ENCODE data around the gene HLF. TPM values are rescaled to one million over a fixed set of nuclear protein-coding genes. Genes with fewer than 3 reads are reported as not detected.

HLF gene
- total and polyA plus RNA-seq, 2 experiments from 2014 or later = 0.09 TPM; not detected in 1

- H3K4me3 ChIP-seq = no peak overlapping the region
- no peak overlapping the region for H3K9ac ChIP-seq
- H3K36me3 ChIP-seq (ENCODE audit: low read depth) = no peaks in the 10 kb centered on the region
- H3K9me2 ChIP-seq (ENCODE audit: insufficient read depth) = no peaks in the 10 kb centered on the region
- H3K79me2 ChIP-seq (ENCODE audit: insufficient read depth) = no peaks in the 10 kb centered on the region
- no peaks in the 10 kb centered on the region for H3K9me3 ChIP-seq (ENCODE audit: low read depth)
- no peak overlapping the region for H3K27ac ChIP-seq
- no peaks in the 10 kb centered on the region for H3K4me1 ChIP-seq (ENCODE audit: insufficient read depth)
- H3F3A ChIP-seq (ENCODE audit: insufficient read depth) = no peaks in the 10 kb centered on the region
- DNase-seq = peak; percentile 30
- no peak overlapping the region for H2AFZ ChIP-seq
- 54 to 66% methylated on average over 3 of the region's 3 CpGs for WGBS, 2 experiments (ENCODE audit: low coverage in 1 of 2, low lambda C conversion rate in 2 of 2, missing lambda C conversion rate in 2 of 2)
- no peak for TF ChIP-seq EZH2 (IDR thresholded peaks at IDR 0.05; ENCODE audit: insufficient read depth, poor library complexity, severe bottlenecking)
- no peak for TF ChIP-seq EZH2phosphoT487 (IDR thresholded peaks at IDR 0.05; ENCODE audit: insufficient read depth, low read depth)
- in situ Hi-C loops (cut with MboI) = no loop called here
- no peak overlapping the region for H3K4me2 ChIP-seq (ENCODE audit: unreplicated experiment)
- peaks cover 12% of the 10 kb centered on the region; the same call in 1 of the 2 replicates for H3K27me3 ChIP-seq (replicated peaks; ENCODE audit: insufficient read depth)
- no peaks in the 10 kb centered on the region for H4K20me1 ChIP-seq (ENCODE audit: insufficient read depth)
These were observed 22.2 kb downstream of the HLF start for GRCh38 chr17:55286681-55287589.

- H3K4me3 ChIP-seq = no peak overlapping the region
- no peak overlapping the region for H3K9ac ChIP-seq
- H3K27me3 ChIP-seq (replicated peaks; ENCODE audit: insufficient read depth) = peaks cover 5% of the 10 kb centered on the region; the same call in 1 of the 2 replicates
- H3K9me2 ChIP-seq (ENCODE audit: insufficient read depth) = no peaks in the 10 kb centered on the region
- no peaks in the 10 kb centered on the region for H3K9me3 ChIP-seq (ENCODE audit: low read depth)
- TF ChIP-seq EZH2 (IDR thresholded peaks at IDR 0.05; ENCODE audit: insufficient read depth, poor library complexity, severe bottlenecking) = no peak
- H3K4me1 ChIP-seq (ENCODE audit: insufficient read depth) = no peaks in the 10 kb centered on the region
- H3K79me2 ChIP-seq (ENCODE audit: insufficient read depth) = no peaks in the 10 kb centered on the region
- no peaks in the 10 kb centered on the region for H3K36me3 ChIP-seq (ENCODE audit: low read depth)
- DNase-seq = no peak
- no peak overlapping the region for H3K27ac ChIP-seq
- in situ Hi-C loops (cut with MboI) = no loop called here
- no peaks in the 10 kb centered on the region for H3F3A ChIP-seq (ENCODE audit: insufficient read depth)
- no peak overlapping the region for H2AFZ ChIP-seq
- H4K20me1 ChIP-seq (ENCODE audit: insufficient read depth) = no peaks in the 10 kb centered on the region
- H3K4me2 ChIP-seq (ENCODE audit: unreplicated experiment) = no peak overlapping the region
- WGBS, 2 experiments (ENCODE audit: low coverage in 1 of 2, low lambda C conversion rate in 2 of 2, missing lambda C conversion rate in 2 of 2) = 66 to 71% methylated on average over 7 of the region's 7 CpGs
These were observed 23.8 kb downstream of the HLF start for GRCh38 chr17:55288356-55289105.

- no peak overlapping the region for H3K4me3 ChIP-seq
- no peaks in the 10 kb centered on the region for H3F3A ChIP-seq (ENCODE audit: insufficient read depth)
- no peaks in the 10 kb centered on the region for H3K4me1 ChIP-seq (ENCODE audit: insufficient read depth)
- no peak overlapping the region for H3K27ac ChIP-seq
- TF ChIP-seq EZH2phosphoT487 (IDR thresholded peaks at IDR 0.05; ENCODE audit: insufficient read depth, low read depth) (no peak), EZH2 (IDR thresholded peaks at IDR 0.05; ENCODE audit: insufficient read depth, poor library complexity, severe bottlenecking) (no peak)
- no peaks in the 10 kb centered on the region for H3K9me2 ChIP-seq (ENCODE audit: insufficient read depth)
- no peak overlapping the region for H3K9ac ChIP-seq
- no peak for DNase-seq
- whole genome bisulfite sequencing, 2 experiments (ENCODE audit: low coverage in 1 of 2, low lambda C conversion rate in 2 of 2, missing lambda C conversion rate in 2 of 2) = 80 to 89% methylated on average over 1 of the region's 1 CpG
- H3K4me2 ChIP-seq (ENCODE audit: unreplicated experiment) = no peak overlapping the region
- H3K27me3 ChIP-seq (replicated peaks; ENCODE audit: insufficient read depth) = no peaks in the 10 kb centered on the region
- no peak overlapping the region for H2AFZ ChIP-seq
- no peaks in the 10 kb centered on the region for H3K9me3 ChIP-seq (ENCODE audit: low read depth)
- in situ Hi-C loops (cut with MboI) = no loop called here
- no peaks in the 10 kb centered on the region for H3K36me3 ChIP-seq (ENCODE audit: low read depth)
- H3K79me2 ChIP-seq (ENCODE audit: insufficient read depth) = no peaks in the 10 kb centered on the region
- H4K20me1 ChIP-seq (ENCODE audit: insufficient read depth) = no peaks in the 10 kb centered on the region
These were observed 24.3 kb downstream of the HLF start for GRCh38 chr17:55289106-55289446.

GRCh38 chr17:55289978-55290377, 25.2 kb downstream of the HLF start:
- in situ Hi-C loops (cut with MboI) = no loop called here
- Histone ChIP-seq H3K9me2 (ENCODE audit: insufficient read depth) (no peaks in the 10 kb centered on the region), H3K4me3 (no peak overlapping the region), H3K27me3 (replicated peaks; ENCODE audit: insufficient read depth) (no peaks in the 10 kb centered on the region), H3K79me2 (ENCODE audit: insufficient read depth) (no peaks in the 10 kb centered on the region), H3F3A (ENCODE audit: insufficient read depth) (no peaks in the 10 kb centered on the region), H3K4me2 (ENCODE audit: unreplicated experiment) (no peak overlapping the region), H4K20me1 (ENCODE audit: insufficient read depth) (no peaks in the 10 kb centered on the region), H3K9me3 (ENCODE audit: low read depth) (no peaks in the 10 kb centered on the region), H2AFZ (no peak overlapping the region), H3K4me1 (ENCODE audit: insufficient read depth) (no peaks in the 10 kb centered on the region), H3K9ac (no peak overlapping the region), H3K36me3 (ENCODE audit: low read depth) (no peaks in the 10 kb centered on the region), H3K27ac (no peak overlapping the region)
- WGBS, 2 experiments (ENCODE audit: low coverage in 1 of 2, low lambda C conversion rate in 2 of 2, missing lambda C conversion rate in 2 of 2) = 61 to 72% methylated on average over 4 of the region's 4 CpGs
- TF ChIP-seq EZH2phosphoT487 (IDR thresholded peaks at IDR 0.05; ENCODE audit: insufficient read depth, low read depth) (no peak), EZH2 (IDR thresholded peaks at IDR 0.05; ENCODE audit: insufficient read depth, poor library complexity, severe bottlenecking) (no peak)
- DNase-seq = no peak

All from GM23248 (cell line).